ENCODE data around the gene SMYD3.

SMYD3 gene

GRCh38 chr1:245879091-245879490 lies 628.0 kb downstream of the SMYD3 start:
- TF ChIP-seq CTCF (IDR thresholded peaks at IDR 0.05; ENCODE audit: low read depth, low read length, poor library complexity, severe bottlenecking) (no peak), EZH2phosphoT487 (IDR thresholded peaks at IDR 0.05; ENCODE audit: borderline replicate concordance, low read length) (no peak)
- Histone ChIP-seq H3F3A (ENCODE audit: control insufficient read depth, insufficient read depth) (no peaks in the 10 kb centered on the region), H3K27me3 (ENCODE audit: control insufficient read depth, low read length) (no peaks in the 10 kb centered on the region), H4K20me1 (ENCODE audit: control insufficient read depth, insufficient read depth, low read depth, low read length) (no peaks in the 10 kb centered on the region), H3K36me3 (ENCODE audit: control insufficient read depth, low read length) (no peaks in the 10 kb centered on the region), H3K79me2 (ENCODE audit: control insufficient read depth, low read length) (no peaks in the 10 kb centered on the region), H3K4me1 (ENCODE audit: control insufficient read depth, low read length) (no peaks in the 10 kb centered on the region), H3K4me3 (ENCODE audit: low read length) (no peak overlapping the region), H3K4me2 (ENCODE audit: low read length) (no peak overlapping the region), H3K27ac (ENCODE audit: low read depth, low read length) (no peak overlapping the region), H3K9me3 (ENCODE audit: control insufficient read depth, insufficient read depth, low read length) (no peaks in the 10 kb centered on the region), H3K9me2 (replicated peaks; ENCODE audit: control insufficient read depth, low read length) (no peaks in the 10 kb centered on the region)

- Histone ChIP-seq H3F3A (ENCODE audit: control insufficient read depth, insufficient read depth) (no peaks in the 10 kb centered on the region), H3K4me3 (ENCODE audit: low read length) (no peak overlapping the region), H3K27ac (ENCODE audit: low read depth, low read length) (no peak overlapping the region), H3K9me3 (ENCODE audit: control insufficient read depth, insufficient read depth, low read length) (no peaks in the 10 kb centered on the region), H3K4me2 (ENCODE audit: low read length) (no peak overlapping the region), H3K36me3 (ENCODE audit: control insufficient read depth, low read length) (no peaks in the 10 kb centered on the region), H4K20me1 (ENCODE audit: control insufficient read depth, insufficient read depth, low read depth, low read length) (no peaks in the 10 kb centered on the region), H3K79me2 (ENCODE audit: control insufficient read depth, low read length) (no peaks in the 10 kb centered on the region), H3K9me2 (replicated peaks; ENCODE audit: control insufficient read depth, low read length) (no peaks in the 10 kb centered on the region), H3K27me3 (ENCODE audit: control insufficient read depth, low read length) (no peaks in the 10 kb centered on the region), H3K4me1 (ENCODE audit: control insufficient read depth, low read length) (no peaks in the 10 kb centered on the region)
- TF ChIP-seq EZH2phosphoT487 (IDR thresholded peaks at IDR 0.05; ENCODE audit: borderline replicate concordance, low read length) (no peak), CTCF (IDR thresholded peaks at IDR 0.05; ENCODE audit: low read depth, low read length, poor library complexity, severe bottlenecking) (no peak)
Measured at GRCh38 chr1:245878585-245878984, 628.5 kb downstream of the SMYD3 start.

- H3K4me2 ChIP-seq (ENCODE audit: low read length), result no peak overlapping the region
Measured at GRCh38 chr1:245877976-245878375, 629.1 kb downstream of the SMYD3 start.

More at GRCh38 chr1:245877976-245878375, 629.1 kb downstream of the SMYD3 start:
- Histone ChIP-seq H3K27me3 (ENCODE audit: control insufficient read depth, low read length) (no peaks in the 10 kb centered on the region), H3K27ac (ENCODE audit: low read depth, low read length) (no peak overlapping the region), H3F3A (ENCODE audit: control insufficient read depth, insufficient read depth) (no peaks in the 10 kb centered on the region), H3K9me2 (replicated peaks; ENCODE audit: control insufficient read depth, low read length) (no peaks in the 10 kb centered on the region), H3K36me3 (ENCODE audit: control insufficient read depth, low read length) (no peaks in the 10 kb centered on the region), H3K79me2 (ENCODE audit: control insufficient read depth, low read length) (no peaks in the 10 kb centered on the region), H4K20me1 (ENCODE audit: control insufficient read depth, insufficient read depth, low read depth, low read length) (no peaks in the 10 kb centered on the region), H3K4me1 (ENCODE audit: control insufficient read depth, low read length) (no peaks in the 10 kb centered on the region), H3K4me3 (ENCODE audit: low read length) (no peak overlapping the region), H3K9me3 (ENCODE audit: control insufficient read depth, insufficient read depth, low read length) (no peaks in the 10 kb centered on the region)
- TF ChIP-seq EZH2phosphoT487 (IDR thresholded peaks at IDR 0.05; ENCODE audit: borderline replicate concordance, low read length) (no peak), CTCF (IDR thresholded peaks at IDR 0.05; ENCODE audit: low read depth, low read length, poor library complexity, severe bottlenecking) (no peak)

All from DOHH2 (cell line).